Panc1 (cell line): Measurements from ENCODE around the gene VOPP1.

Experiments
- CTCF ChIP-seq: fragments of 450-650 bp; IDR thresholded peaks from 2 replicates; pipeline ENCODE4 v1.5.1; 2017; ENCODE audit warnings: mild to moderate bottlenecking
- POLR2AphosphoS5 ChIP-seq: IDR thresholded peaks from 2 replicates; pipeline ENCODE4 v1.6.1; 2012; ENCODE audit warnings: mild to moderate bottlenecking, low read depth, low read length, moderate library complexity

- TF ChIP-seq CTCF, result no peak
- no peak for TF ChIP-seq POLR2AphosphoS5
Measured at GRCh38 chr7:55483046-55483445, 89.3 kb downstream of the VOPP1 start.
